Stimulated activated CD8-positive, alpha-beta memory T cell treated with anti-CD3 and anti-CD28 coated beads, Interleukin-4, amount 100 ng/mL, for 24 hours (primary cell): Measurements from ENCODE around the gene CRYGA.
"Not testable (repeated sequence)": the region's sequence is repeated elsewhere in the genome, so short reads cannot be mapped to it uniquely, and the experiment has no call there.

Source experiments
- DNase-seq: peaks from one replicate; pipeline ENCODE4 v3.0.0-alpha.2; 2020; ENCODE audit warnings: low read depth

CRYGA gene

DNA sequence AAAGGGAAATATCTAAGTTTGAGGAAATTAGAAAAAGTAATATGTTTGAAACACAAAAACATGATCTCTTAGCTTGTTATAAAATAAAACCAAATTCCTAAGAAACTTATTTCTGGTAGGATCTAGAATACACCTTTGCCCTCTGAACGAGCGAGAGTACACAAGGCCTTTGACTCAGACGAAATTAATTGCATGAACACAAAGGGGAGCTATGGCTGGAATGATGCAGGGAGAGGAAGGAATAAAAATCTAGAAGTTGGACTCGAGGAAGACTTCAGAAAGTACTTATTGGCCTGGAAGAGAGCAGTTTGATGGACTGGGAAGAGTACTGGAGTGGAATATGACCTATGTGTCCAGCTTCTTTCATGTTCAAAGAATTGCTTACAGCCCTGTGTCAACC lies 38.1 kb downstream of the CRYGA start:
- DNase-seq: no peak

DNA sequence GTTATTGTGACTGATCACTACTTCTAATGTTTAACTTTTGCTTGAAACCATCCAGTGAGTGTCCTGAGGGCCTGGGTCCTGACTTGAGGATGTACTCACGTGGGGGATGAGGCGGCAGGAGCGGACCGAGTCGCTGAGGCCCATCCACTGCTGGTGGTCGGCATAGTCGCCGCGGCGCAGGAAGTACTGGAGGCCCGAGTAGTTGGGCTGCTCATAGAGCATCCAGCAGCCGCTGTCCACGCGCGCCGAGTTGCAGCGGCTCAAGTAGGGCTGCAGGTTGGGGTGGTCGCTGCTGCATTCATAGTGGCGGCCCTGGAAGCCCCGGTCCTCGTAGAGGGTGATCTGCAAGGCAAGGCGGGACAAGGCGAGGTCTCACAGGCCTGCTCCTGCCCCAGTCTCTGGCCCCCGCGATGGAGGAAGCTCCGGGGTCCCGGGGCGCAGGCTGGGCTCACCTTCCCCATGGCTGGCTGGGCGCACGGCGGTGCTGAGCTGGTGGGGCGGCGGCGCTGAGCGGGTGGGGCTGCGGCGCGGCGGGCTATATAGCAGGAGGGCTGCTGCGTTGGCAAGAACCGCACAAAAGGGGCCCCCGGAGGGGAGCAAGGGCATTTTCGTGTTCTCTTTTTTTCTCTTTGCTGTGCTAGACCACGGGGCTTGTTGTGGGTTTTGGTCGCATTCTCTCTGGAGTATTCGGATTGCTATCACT lies 39.2 kb downstream of the CRYGA start, which contains the start of gene CRYGD:
Gene CRYGD, minus strand, starts transcription at position 512 of the 703 bp plus-strand sequence. Its CDS starts 51 bp downstream, at position 461.
- not testable (repeated sequence) for DNase-seq

DNA sequence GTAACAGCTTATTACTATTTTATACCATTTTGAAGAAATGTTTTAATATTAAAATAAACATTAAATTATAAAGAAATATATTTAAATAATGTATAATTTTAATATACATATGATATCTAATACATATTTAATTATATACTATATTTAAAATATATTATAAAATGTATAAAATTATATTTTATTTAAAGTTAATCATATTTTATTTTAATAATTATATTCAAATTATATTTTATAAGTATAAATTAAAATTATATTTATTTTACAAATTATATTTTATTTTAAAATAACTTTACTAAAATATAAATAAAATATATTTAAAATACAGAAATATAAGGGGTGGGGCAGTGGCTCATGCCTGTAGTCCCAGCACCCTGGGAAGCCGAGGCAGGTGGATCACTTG lies 41.1 kb downstream of the CRYGA start:
- DNase-seq: no peak

DNA sequence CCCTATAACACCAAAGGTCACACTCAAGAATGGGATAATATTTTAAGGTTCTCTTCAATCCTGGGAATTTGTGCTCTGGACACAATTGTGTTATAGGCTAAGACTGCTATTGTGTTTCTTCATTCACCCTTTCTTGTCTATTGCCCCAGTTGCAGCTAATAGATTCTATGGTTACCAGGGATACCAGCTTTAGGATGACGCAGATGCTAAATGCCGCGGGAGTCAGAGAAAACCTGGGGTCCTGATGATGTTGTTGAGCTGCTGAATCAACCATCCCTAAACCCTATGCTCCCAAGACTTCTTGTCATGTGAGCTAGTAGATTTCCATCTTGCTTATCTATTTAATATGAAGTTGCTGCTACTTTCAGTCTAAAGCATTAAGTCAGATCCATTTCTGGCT lies 44.5 kb downstream of the CRYGA start:
- DNase-seq: no peak

DNA sequence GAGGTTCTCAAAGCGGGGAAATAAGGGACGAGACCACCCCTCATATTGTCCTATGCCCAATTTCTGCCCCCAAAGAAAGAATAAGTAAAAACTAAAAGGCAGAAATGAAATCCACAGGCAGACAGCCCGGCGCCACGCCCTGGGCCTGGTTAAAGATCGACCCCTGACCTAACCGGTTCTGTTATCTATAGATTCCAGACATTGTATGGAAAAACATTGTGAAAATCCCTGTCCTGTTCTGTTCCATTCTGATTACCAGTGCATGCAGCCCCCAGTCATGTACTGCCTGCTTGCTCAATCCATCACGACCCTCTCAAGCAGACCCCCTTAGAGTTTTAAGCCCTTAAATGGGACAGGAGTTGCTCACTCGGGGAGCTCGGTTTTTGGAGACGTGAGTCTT lies 46.0 kb downstream of the CRYGA start:
- not testable (repeated sequence) for DNase-seq

DNA sequence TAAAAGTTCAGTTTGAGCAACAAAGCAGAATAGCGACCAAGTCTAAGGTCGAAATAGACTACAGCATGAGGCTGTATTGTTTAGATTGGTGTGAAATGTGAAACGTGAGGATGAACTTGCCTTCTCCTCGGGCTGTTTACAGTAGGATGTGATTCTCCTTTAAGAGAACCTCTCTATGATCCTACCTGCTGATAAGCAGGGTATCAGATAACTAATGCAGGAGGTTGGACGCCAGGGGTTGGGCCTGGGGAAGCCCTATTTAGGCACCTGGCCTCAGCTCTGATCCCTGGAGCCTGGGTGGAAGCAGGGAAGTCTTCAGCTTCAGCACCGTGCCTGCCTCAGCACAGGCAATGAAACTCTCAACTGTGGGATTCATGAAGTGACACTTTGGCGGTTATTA lies 50.4 kb downstream of the CRYGA start:
- no peak for DNase-seq

DNA sequence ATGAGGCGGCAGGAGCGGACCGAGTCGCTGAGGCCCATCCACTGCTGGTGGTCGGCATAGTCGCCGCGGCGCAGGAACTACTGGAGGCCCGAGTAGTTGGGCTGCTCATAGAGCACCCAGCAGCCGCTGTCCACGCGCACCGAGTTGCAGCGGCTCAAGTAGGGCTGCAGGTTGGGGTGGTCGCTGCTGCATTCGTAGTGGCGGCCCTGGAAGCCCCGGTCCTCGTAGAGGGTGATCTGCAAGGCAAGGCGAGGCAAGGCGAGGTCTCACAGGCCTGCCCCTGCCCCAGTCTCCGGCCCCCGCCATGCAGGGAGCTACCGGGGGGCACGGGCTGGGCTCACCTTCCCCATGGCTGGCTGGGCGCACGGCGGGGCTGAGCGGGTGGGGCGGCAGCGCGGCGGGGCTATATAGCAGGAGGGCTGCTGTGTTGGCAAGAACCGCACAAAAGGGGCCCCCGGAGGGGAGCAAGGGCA lies 51.1 kb downstream of the CRYGA start:
- not testable (repeated sequence) for DNase-seq
